Left ventricle myocardium inferior (tissue), 1 donor: Measurements from ENCODE around the gene SLC36A4. TPM values are rescaled to one million over a fixed set of nuclear protein-coding genes. Genes with fewer than 3 reads are reported as not detected.

ENCODE experiments used
- total RNA-seq: library from RNA; stranded (reverse); fragmentation: NEBNext Ultra II Directional; extraction: Animal tissue kit (Norgen Biotek cat#: 25700); gene quantifications from one replicate; pipeline ENCODE4 v1.2.1, GENCODE V29; 2021
- donor health status: DM: no; HTN: yes; CAD: no; lungs with severe emphysema.

The SLC36A4 gene
- total RNA-seq, 1 donor from 2014 or later = 7.1 TPM

Other genes starting within 250 kb of the SLC36A4 start
- gene MTNR1B, start 228.3 kb downstream of the SLC36A4 start, total RNA-seq = not detected
- gene DEUP1, start 132.8 kb upstream of the SLC36A4 start, total RNA-seq = not detected